HCT116 (cell line): ENCODE measurements around the gene DCP1A. TPM values are rescaled to one million over a fixed set of nuclear protein-coding genes. Genes with fewer than 3 reads are reported as not detected.

Experiments
- ATAC-seq: fragments of 200-7000 bp; cut with Tn5 transposase; 2 replicates; pipeline ENCODE4 v1.9.1; 2020; ENCODE audit warnings: mild to moderate bottlenecking, moderate library complexity
- BruUV-seq: library from RNA; stranded (reverse); fragments of 400-500 nt; replicated peaks from 2 replicates; lab custom pipeline; 2021; lab: Mats Ljungman, UMichigan
- CTCF ChIA-PET: fragments of 300-600 bp; sonication (Branson Sonifier 250); formaldehyde crosslinking; loops from one replicate; lab custom pipeline; 2021; ENCODE audit warnings: antibody characterized with exemption; lab: Charles Lee
- POLR2A ChIA-PET: fragments of 300-600, 350-600 bp; sonication (Branson Sonifier 250); formaldehyde crosslinking; loops from one replicate; lab custom pipeline; 2021; ENCODE audit warnings: antibody characterized with exemption; lab: Charles Lee
- RAD21 ChIA-PET, 2 experiments: fragments of 300-600 bp; sonication (Branson Sonifier 250); formaldehyde crosslinking; loops; one replicate each; lab custom pipeline; 2023; ENCODE audit warnings: low total read pairs in 2 of 2; ENCODE audit not compliant: uncharacterized antibody in 2 of 2, unreplicated experiment in 2 of 2, low non-redundant PET in 1 of 2; lab: Charles Lee
- DNase-seq: peaks from one replicate; pipeline ENCODE4 v3.0.0-alpha.2; 2010; ENCODE audit warnings: low read depth, low spot score
- H2AFZ ChIP-seq: fragments of 200-600 bp; shearing (Covaris generic), sonication (generic); 2 replicates; pipeline ENCODE4 v1.6.1; 2017; ENCODE audit warnings: low read depth, mixed run types, mixed read lengths, antibody characterized with exemption, low read length; ENCODE audit not compliant: poor library complexity, severe bottlenecking
- H3K27ac ChIP-seq: 2 replicates; pipeline ENCODE4 v1.5.1; 2012; ENCODE audit warnings: low read depth, low read length
- H3K27me3 ChIP-seq: fragments of 200-600 bp; sonication (generic); 2 replicates; pipeline ENCODE4 v1.6.1; 2016; ENCODE audit warnings: mixed run types, low read length, mixed read lengths; ENCODE audit not compliant: insufficient read depth
- H3K36me3 ChIP-seq, 2 experiments: fragments of 200-500 bp in 1 of 2; fragments of 200-600 bp in 1 of 2; sonication (Bioruptor generic) in 1 of 2; sonication (generic) in 1 of 2; 2 replicates each; pipeline versions ENCODE4 v1.5.1 to v1.6.1; 2014 to 2016; ENCODE audit warnings: low read length in 2 of 2, inconsistent platforms in 1 of 2, mixed read lengths in 1 of 2, mixed run types in 1 of 2; ENCODE audit not compliant: insufficient read depth in 2 of 2, control insufficient read depth in 1 of 2
- H3K4me1 ChIP-seq, 2 experiments: fragments of 200-600 bp in 1 of 2; sonication (generic) in 1 of 2; 2 replicates each; pipeline versions ENCODE4 v1.5.1 to v1.6.1; 2012 to 2017; ENCODE audit warnings: low read length in 2 of 2, inconsistent platforms in 1 of 2, mild to moderate bottlenecking in 1 of 2, mixed read lengths in 1 of 2, mixed run types in 1 of 2, moderate library complexity in 1 of 2; ENCODE audit not compliant: insufficient read depth in 2 of 2, control insufficient read depth in 1 of 2
- H3K4me2 ChIP-seq: fragments of 200-600 bp; sonication (generic); 2 replicates; pipeline ENCODE4 v1.6.1; 2017; ENCODE audit warnings: mixed run types, low read length, mixed read lengths
- H3K4me3 ChIP-seq, 2 experiments: fragments of 200-600 bp in 1 of 2; sonication (generic) in 1 of 2; replicated peaks in 1 of 2; 2 replicates each; pipeline ENCODE4 v1.5.1; 2011 to 2016; ENCODE audit warnings: low read length in 2 of 2, control low read depth in 1 of 2, low read depth in 1 of 2, mild to moderate bottlenecking in 1 of 2, mixed read lengths in 1 of 2, mixed run types in 1 of 2
- H3K79me2 ChIP-seq: fragments of 200-600 bp; sonication (generic); 2 replicates; pipeline ENCODE4 v1.6.1; 2017; ENCODE audit warnings: mild to moderate bottlenecking, mixed run types, low read length, moderate library complexity, mixed read lengths; ENCODE audit not compliant: insufficient read depth
- H3K9ac ChIP-seq: fragments of 200-600 bp; sonication (generic); 2 replicates; pipeline ENCODE4 v1.6.1; 2016; ENCODE audit warnings: low read length, mixed read lengths
- H3K9me2 ChIP-seq: fragments of 200-600 bp; sonication (generic), shearing (Covaris generic); 2 replicates; pipeline ENCODE4 v1.6.1; 2017; ENCODE audit warnings: mixed run types, mild to moderate bottlenecking, moderate library complexity; ENCODE audit not compliant: insufficient read depth
- H3K9me3 ChIP-seq, 2 experiments: fragments of 200-500 bp in 1 of 2; fragments of 200-600 bp in 1 of 2; sonication (Bioruptor generic) in 1 of 2; sonication (generic) in 1 of 2; 2 replicates each; pipeline ENCODE4 v1.6.1; 2014 to 2017; ENCODE audit warnings: low read length in 2 of 2, mixed read lengths in 2 of 2, inconsistent platforms in 1 of 2, low read depth in 1 of 2, mild to moderate bottlenecking in 1 of 2, mixed run types in 1 of 2, moderate library complexity in 1 of 2; ENCODE audit not compliant: control insufficient read depth in 1 of 2, insufficient read depth in 1 of 2
- H4K20me1 ChIP-seq: fragments of 200-600 bp; sonication (generic), shearing (Covaris generic); 2 replicates; pipeline ENCODE4 v1.6.1; 2017; ENCODE audit warnings: mixed run types, mild to moderate bottlenecking, moderate library complexity; ENCODE audit not compliant: insufficient read depth
- CEBPB ChIP-seq: IDR thresholded peaks from 2 replicates; pipeline ENCODE4 v1.6.1; 2012; ENCODE audit warnings: low read depth
- ELF1 ChIP-seq: IDR thresholded peaks from 2 replicates; pipeline ENCODE4 v1.6.1; 2012; ENCODE audit warnings: low read depth, borderline replicate concordance
- EZH2 ChIP-seq: fragments of 200-600 bp; sonication (generic); IDR thresholded peaks from 2 replicates; pipeline ENCODE4 v1.6.1; 2017; ENCODE audit warnings: antibody characterized with exemption, mixed run types
- FOSL1 ChIP-seq: IDR thresholded peaks from 2 replicates; pipeline ENCODE4 v1.6.1; 2012; ENCODE audit warnings: low read depth
- POLR2A ChIP-seq: IDR thresholded peaks from 2 replicates; pipeline ENCODE4 v1.7.0; 2011; ENCODE audit warnings: borderline replicate concordance; ENCODE audit not compliant: insufficient read depth, insufficient read length; ENCODE audit errors: extremely low read depth
- POLR2AphosphoS5 ChIP-seq: IDR thresholded peaks from 2 replicates; pipeline ENCODE4 v1.6.1; 2011; ENCODE audit warnings: mild to moderate bottlenecking, low read depth, low read length, moderate library complexity
- ZFX ChIP-seq: fragments of 450-650 bp; IDR thresholded peaks from 2 replicates; pipeline ENCODE4 v1.6.1; 2017
- intact Hi-C: fragments of 100-400 bp; cut with micrococcal nuclease; formaldehyde crosslinking; loops from 2 replicates; pipeline ENCODE4 v1.10.0; 2022
- total RNA-seq: library from RNA; stranded (reverse); gene quantifications from one replicate; pipeline ENCODE4 v1.2.1, GENCODE V29; 2021; ENCODE audit not compliant: unreplicated experiment
- TF ChIP-seq, protein P1 (sequence below): IDR thresholded peaks from 2 replicates; pipeline ENCODE4 v1.6.1; 2012

The DCP1A gene
- total RNA-seq, 1 experiment from 2014 or later: 33.2 TPM

DNA sequence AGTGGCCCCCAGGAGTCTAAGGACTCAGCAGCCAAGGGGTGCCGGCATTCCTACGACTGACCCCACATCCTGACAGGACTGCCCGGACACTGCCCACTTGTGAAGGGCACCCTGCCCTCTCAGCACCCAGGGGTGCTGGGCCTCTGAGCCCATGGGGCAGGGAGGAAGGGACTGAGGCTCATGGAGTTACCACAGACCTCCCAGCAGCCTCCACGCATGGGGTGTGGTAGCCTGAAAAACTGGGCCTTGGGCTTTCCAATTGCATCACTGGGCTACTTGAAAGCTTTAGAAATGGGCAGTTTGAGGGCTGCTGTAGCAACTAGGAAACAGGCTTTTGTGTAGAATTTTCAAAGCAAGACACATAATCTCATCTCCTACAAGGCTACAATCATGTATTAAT lies 104.7 kb downstream of the DCP1A start:
- H3K36me3 ChIP-seq: peaks cover 11 to 39% of the 10 kb centered on the region in 2 experiments
- ChIA-PET RAD21 (no interaction called here), CTCF (no interaction called here), POLR2A (no interaction called here)
- intact Hi-C loops: no loop called here
- peaks cover 43 to 84% of the 10 kb centered on the region in 2 experiments for H3K4me1 ChIP-seq
- TF ChIP-seq ZFX: 0 out of 2 replicates have a peak, but pooled peaks have one; percentile 4
- TF ChIP-seq, protein P1, sequence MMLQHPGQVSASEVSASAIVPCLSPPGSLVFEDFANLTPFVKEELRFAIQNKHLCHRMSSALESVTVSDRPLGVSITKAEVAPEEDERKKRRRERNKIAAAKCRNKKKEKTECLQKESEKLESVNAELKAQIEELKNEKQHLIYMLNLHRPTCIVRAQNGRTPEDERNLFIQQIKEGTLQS: no peak
- no peak overlapping the region for H3K4me2 ChIP-seq
- H3K27ac ChIP-seq: peak overlapping the region; percentile 82; the same call in 1 of the 2 replicates
- H3K9ac ChIP-seq: no peak overlapping the region
- no TSS peak for BruUV-seq
- H3K79me2 ChIP-seq: peaks cover 98% of the 10 kb centered on the region
- no peaks in the 10 kb centered on the region for H3K27me3 ChIP-seq
- H3K9me2 ChIP-seq: no peaks in the 10 kb centered on the region
- ATAC-seq: no peak
- no peak for DNase-seq
- H3K9me3 ChIP-seq: no peaks in the 10 kb centered on the region
- no peak overlapping the region for H3K4me3 ChIP-seq
- peaks cover 11% of the 10 kb centered on the region; the same call in 1 of the 2 replicates for H4K20me1 ChIP-seq
- no peak overlapping the region for H2AFZ ChIP-seq

DNA sequence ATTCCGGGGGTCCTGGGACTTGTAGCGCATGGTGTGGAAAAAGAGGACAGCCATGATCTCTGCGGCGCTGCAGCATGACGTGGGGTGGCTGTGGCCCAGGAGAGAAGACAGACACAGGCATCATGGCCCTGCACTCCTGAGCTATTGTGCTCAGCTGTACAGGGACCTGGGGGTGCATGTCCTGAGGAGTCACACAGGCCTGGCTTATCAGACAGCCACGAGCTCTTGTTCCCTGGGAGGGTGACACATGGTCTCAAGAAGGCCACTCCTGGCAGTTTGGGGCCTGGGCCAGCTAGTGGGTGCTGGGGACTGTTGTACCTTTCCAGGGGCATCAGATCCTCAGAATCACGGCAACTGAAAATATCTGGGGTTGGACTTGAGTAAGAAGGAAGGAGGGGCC lies 105.2 kb downstream of the DCP1A start:
- H3K4me3 ChIP-seq: no peak overlapping the region
- H3K36me3 ChIP-seq: peaks cover 11 to 43% of the 10 kb centered on the region in 2 experiments
- no peaks in the 10 kb centered on the region for H3K9me2 ChIP-seq
- peaks cover 98% of the 10 kb centered on the region for H3K79me2 ChIP-seq
- CTCF ChIA-PET: no interaction called here
- intact Hi-C loops: no loop called here
- no TSS peak for BruUV-seq
- DNase-seq (no peak), ATAC-seq (no peak)
- no peak overlapping the region for H3K4me2 ChIP-seq
- no peaks in the 10 kb centered on the region for H3K27me3 ChIP-seq
- H3K4me1 ChIP-seq: peaks cover 47 to 84% of the 10 kb centered on the region in 2 experiments
- H4K20me1 ChIP-seq: peaks cover 10% of the 10 kb centered on the region; the same call in 1 of the 2 replicates
- no peak overlapping the region for H3K9ac ChIP-seq
- H3K9me3 ChIP-seq: no peaks in the 10 kb centered on the region
- TF ChIP-seq CEBPB (no peak), POLR2A (no peak), EZH2 (no peak), FOSL1 (no peak), ELF1 (no peak), POLR2AphosphoS5 (no peak)
- POLR2A ChIA-PET: no interaction called here
- peak overlapping the region; percentile 82; the same call in 1 of the 2 replicates for H3K27ac ChIP-seq
- RAD21 ChIA-PET: no interaction called here
- H2AFZ ChIP-seq: no peak overlapping the region
